Stimulated activated CD8-positive, alpha-beta memory T cell treated with anti-CD3 and anti-CD28 coated beads, Interleukin-15, amount 100 ng/mL, for 1 hour (primary cell): Measurements from ENCODE around the gene ZFYVE26.
A peak's percentile ranks its signal among the peaks of the same experiment; 100 is the strongest.
"Not testable (repeated sequence)": the region's sequence is repeated elsewhere in the genome, so short reads cannot be mapped to it uniquely, and the experiment has no call there.

Experiments used
- DNase-seq: peaks from one replicate; pipeline ENCODE4 v3.0.0-alpha.2; 2020; ENCODE audit warnings: low read depth

Gene ZFYVE26

GRCh38 chr14:67816326-67817002 is at the start of gene ZFYVE26:
ZFYVE26 (minus strand) TSS chr14:67816590; CDS start chr14:67815963, 627 bp downstream.
- DNase-seq = peak; percentile 81

- DNase-seq = no peak
Measured at GRCh38 chr14:67863223-67863622, 46.8 kb upstream of the ZFYVE26 start.

GRCh38 chr14:67859169-67859749 is 42.9 kb upstream of the ZFYVE26 start:
- DNase-seq = no peak

GRCh38 chr14:67857778-67858350 is 41.5 kb upstream of the ZFYVE26 start:
- DNase-seq = no peak

- no peak for DNase-seq
Measured at GRCh38 chr14:67856827-67857226, 40.4 kb upstream of the ZFYVE26 start.

- no peak for DNase-seq
Measured at GRCh38 chr14:67853715-67854114, 37.3 kb upstream of the ZFYVE26 start.

GRCh38 chr14:67852926-67853604 is 36.7 kb upstream of the ZFYVE26 start:
- DNase-seq = no peak

GRCh38 chr14:67851785-67852410 is 35.5 kb upstream of the ZFYVE26 start:
- DNase-seq = no peak

GRCh38 chr14:67850066-67850830 is 33.9 kb upstream of the ZFYVE26 start:
- DNase-seq = no peak

- no peak for DNase-seq
Measured at GRCh38 chr14:67846029-67846610, 29.7 kb upstream of the ZFYVE26 start.

- peak; percentile 24 for DNase-seq
Measured at GRCh38 chr14:67837011-67837624, 20.7 kb upstream of the ZFYVE26 start.

- no peak for DNase-seq
Measured at GRCh38 chr14:67835596-67835995, 19.2 kb upstream of the ZFYVE26 start.

- no peak for DNase-seq
Measured at GRCh38 chr14:67833403-67833802, 17.0 kb upstream of the ZFYVE26 start.

GRCh38 chr14:67831113-67831512 is 14.7 kb upstream of the ZFYVE26 start:
- DNase-seq = no peak

- DNase-seq = no peak
Measured at GRCh38 chr14:67821121-67821520, 4.7 kb upstream of the ZFYVE26 start.

GRCh38 chr14:67820428-67820971 is 4.1 kb upstream of the ZFYVE26 start:
- no peak for DNase-seq

- peak; percentile 81 for DNase-seq
Measured at GRCh38 chr14:67819563-67820421, 3.4 kb upstream of the ZFYVE26 start, which contains the start of gene RAD51B. RAD51B (plus strand) TSS chr14:67819779.

- DNase-seq = not testable (repeated sequence)
Measured at GRCh38 chr14:67818476-67818875, 2.1 kb upstream of the ZFYVE26 start.

GRCh38 chr14:67817750-67818438 is 1.5 kb upstream of the ZFYVE26 start:
- DNase-seq = no peak
